ACC112 (cell line): ENCODE measurements around the gene NXN.
A peak's percentile ranks its signal among the peaks of the same experiment; 100 is the strongest.
"Not testable (repeated sequence)": the region's sequence is repeated elsewhere in the genome, so short reads cannot be mapped to it uniquely, and the experiment has no call there.

ENCODE experiments used
- H2AFZ ChIP-seq: fragments of 200-600 bp; sonication (generic); one replicate; pipeline ENCODE4 v1.6.0; 2017; ENCODE audit warnings: antibody characterized with exemption, low read length; ENCODE audit not compliant: unreplicated experiment
- H3K27ac ChIP-seq: fragments of 200-600 bp; sonication (generic); 2 replicates; pipeline ENCODE4 v1.5.1; 2014; ENCODE audit warnings: low read depth, mild to moderate bottlenecking, antibody characterized with exemption, low read length, moderate library complexity
- H3K27me3 ChIP-seq: fragments of 200-600 bp; sonication (generic); 2 replicates; pipeline ENCODE4 v1.6.1; 2014; ENCODE audit warnings: mild to moderate bottlenecking, antibody characterized with exemption, low read length, moderate library complexity, mixed read lengths; ENCODE audit not compliant: insufficient read depth
- H3K36me3 ChIP-seq: fragments of 200-600 bp; sonication (generic); 2 replicates; pipeline ENCODE4 v1.6.1; 2016; ENCODE audit warnings: mild to moderate bottlenecking, antibody characterized with exemption, low read length, moderate library complexity, mixed read lengths; ENCODE audit not compliant: insufficient read depth
- H3K4me1 ChIP-seq: fragments of 200-600 bp; sonication (generic); one replicate; pipeline ENCODE4 v1.6.1; 2016; ENCODE audit warnings: low read length, mixed read lengths; ENCODE audit not compliant: insufficient read depth, unreplicated experiment, control insufficient read depth
- H3K4me3 ChIP-seq: fragments of 200-600 bp; sonication (generic); 2 replicates; pipeline ENCODE4 v1.5.1; 2014; ENCODE audit warnings: mild to moderate bottlenecking, low read depth, low read length
- H3K79me2 ChIP-seq: fragments of 200-600 bp; sonication (generic); one replicate; pipeline ENCODE4 v1.6.0; 2016; ENCODE audit warnings: low read length; ENCODE audit not compliant: control insufficient read depth, unreplicated experiment, insufficient read depth

The NXN gene

DNA sequence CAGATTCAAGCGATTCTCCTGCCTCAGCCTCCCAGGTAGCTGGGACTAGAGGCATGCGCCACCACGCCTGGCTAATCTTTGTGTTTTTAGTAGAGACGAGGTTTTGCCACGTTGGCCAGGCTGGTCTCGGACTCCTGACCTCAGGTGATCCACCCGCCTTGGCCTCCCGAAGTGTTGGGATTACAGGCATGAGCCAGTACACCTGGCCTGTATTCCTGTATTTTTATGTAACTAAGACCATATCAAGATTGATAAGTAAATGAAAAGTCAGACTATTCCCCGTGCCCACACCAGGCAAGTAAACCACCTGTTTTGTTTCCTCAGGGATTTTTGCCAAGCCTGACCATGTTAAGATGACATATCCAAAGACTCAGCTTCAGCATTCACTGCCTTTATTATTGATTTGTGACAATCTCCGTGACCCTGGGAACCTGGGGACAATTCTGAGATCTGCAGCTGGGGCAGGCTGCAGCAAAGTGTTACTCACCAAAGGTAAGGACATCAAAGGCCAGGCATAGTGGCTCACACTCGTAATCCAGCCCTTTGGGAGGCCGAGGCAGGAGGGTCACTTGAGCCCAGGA is 191.8 kb downstream of the NXN start:
- Histone ChIP-seq H3K36me3 (peaks cover 25% of the 10 kb centered on the region), H2AFZ (no peak overlapping the region), H3K4me3 (no peak overlapping the region), H3K27me3 (no peaks in the 10 kb centered on the region), H3K4me1 (peaks cover 8% of the 10 kb centered on the region), H3K27ac (no peak overlapping the region), H3K79me2 (peaks cover 28% of the 10 kb centered on the region)

DNA sequence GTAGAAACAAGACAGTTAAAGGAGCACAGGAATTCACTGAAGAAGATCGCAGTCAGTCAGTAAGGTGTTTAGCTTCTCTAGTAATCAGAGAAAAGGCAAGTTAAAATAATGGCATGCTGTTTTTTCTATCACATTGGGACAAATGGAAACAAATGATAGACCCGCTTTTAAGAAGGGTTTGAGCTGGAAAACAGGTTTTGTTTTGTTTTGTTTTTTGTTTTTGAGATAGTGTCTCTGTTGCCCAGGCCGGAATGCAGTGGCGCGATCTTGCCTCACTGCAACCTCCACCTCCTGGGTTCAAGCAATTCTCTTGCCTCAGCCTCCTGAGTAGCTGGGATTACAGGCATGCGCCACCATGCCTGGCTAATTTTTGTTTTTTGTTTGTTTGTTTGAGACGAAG is 193.7 kb downstream of the NXN start:
- Histone ChIP-seq H3K36me3 (peaks cover 16% of the 10 kb centered on the region), H3K79me2 (peaks cover 46% of the 10 kb centered on the region), H3K4me1 (peaks cover 13% of the 10 kb centered on the region)
- H3K27me3 ChIP-seq, H3K27ac ChIP-seq, H2AFZ ChIP-seq, H3K4me3 ChIP-seq: not testable (repeated sequence)

DNA sequence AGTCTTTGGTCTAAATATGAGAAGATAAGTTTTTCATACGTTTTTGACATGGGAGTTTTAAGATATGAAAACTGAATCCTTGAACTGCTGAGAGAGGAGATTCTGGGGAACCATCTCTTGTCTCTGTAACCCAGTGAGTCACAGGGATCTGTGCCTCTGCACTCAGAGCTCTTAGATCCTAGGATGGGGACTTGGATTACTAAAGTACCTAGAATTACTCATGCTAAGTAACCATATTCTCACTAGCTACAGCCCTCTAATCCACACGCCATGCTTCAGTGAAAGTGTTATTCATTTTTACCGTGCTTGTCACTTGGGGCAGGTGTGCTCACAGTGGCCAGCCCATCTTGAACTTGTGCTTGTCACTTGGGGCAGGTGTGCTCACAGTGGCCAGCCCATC is 195.4 kb downstream of the NXN start:
- Histone ChIP-seq H3K27ac (no peak overlapping the region), H3K27me3 (no peaks in the 10 kb centered on the region), H3K4me1 (peaks cover 14% of the 10 kb centered on the region), H2AFZ (no peak overlapping the region), H3K79me2 (peaks cover 57% of the 10 kb centered on the region), H3K4me3 (peak overlapping the region; percentile 100; the same call in 1 of the 2 replicates), H3K36me3 (peaks cover 6% of the 10 kb centered on the region)

DNA sequence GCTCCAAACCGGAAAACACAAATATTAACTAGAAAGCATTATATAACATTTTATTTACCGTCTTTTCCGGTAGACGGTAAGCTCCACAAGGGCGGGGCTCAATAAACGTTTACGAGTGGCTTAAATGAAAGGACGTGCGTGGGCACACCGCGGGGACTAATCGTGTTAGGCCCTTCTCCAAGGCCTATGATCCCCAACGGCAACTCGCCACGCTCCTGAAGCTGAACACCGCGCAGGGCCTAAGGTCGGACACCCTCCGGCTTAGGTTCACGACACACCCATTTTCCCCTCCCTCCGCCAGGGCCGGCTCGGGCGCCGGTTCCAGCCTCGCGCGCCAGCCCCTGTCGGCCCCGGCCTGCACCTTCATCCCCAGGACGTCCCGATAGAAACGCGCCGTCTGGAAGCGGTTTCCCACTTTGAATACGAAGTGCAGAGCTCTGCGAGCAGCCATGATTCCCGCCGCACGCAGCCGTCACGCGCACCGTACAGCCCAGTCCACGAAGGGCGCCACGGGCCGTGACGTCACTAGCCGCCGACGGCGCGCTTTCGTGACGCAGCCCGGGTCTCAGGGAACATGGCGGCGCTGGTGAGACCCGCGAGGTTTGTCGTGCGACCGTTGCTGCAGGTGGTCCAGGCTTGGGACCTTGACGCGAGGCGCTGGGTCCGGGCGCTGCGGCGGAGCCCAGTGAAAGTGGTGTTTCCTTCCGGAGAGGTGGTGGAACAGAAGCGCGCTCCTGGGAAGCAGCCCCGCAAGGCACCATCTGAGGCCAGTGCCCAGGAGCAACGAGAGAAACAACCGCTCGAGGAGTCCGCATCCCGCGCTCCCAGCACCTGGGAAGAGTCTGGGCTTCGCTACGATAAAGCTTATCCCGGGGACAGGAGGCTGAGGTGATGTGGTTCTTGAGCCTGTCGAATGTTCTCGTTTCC is 197.5 kb downstream of the NXN start, which contains the start of the genes GLOD4 and MRM3:
Gene GLOD4, minus strand, starts transcription at position 476 of the 927 bp plus-strand sequence. Its CDS starts 25 bp downstream, at position 451.
Gene MRM3, plus strand, starts transcription at position 549 of the 927 bp plus-strand sequence. Its CDS starts 26 bp downstream, at position 575.
- Histone ChIP-seq H3K79me2 (peaks cover 65% of the 10 kb centered on the region), H3K4me3 (peak within 1 kb of the TSS; percentile 100), H2AFZ (peak within 1 kb of the TSS; percentile 98), H3K36me3 (peaks cover 15% of the 10 kb centered on the region), H3K27ac (peak within 1 kb of the TSS; percentile 67), H3K4me1 (peaks cover 14% of the 10 kb centered on the region), H3K27me3 (no peaks in the 10 kb centered on the region)

DNA sequence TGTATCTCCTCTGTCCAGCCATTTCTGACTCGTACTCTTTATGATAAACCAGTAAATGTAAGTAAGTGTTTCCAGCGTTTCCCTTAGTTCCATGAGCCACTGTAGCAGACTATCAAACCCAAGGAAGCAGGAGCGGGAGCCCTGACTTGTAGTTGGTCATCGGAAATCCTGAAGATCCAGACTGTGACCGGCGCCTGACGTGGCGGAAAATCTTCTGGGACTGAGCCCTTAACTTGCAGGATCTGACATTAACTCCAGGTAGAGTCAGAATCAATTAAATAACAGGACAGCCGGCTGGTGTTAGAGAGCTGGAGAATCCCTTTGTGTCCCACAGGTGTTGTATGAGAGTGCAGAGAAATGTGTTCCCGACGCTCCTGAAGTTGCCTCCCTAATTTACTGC is 201.5 kb downstream of the NXN start:
- Histone ChIP-seq H3K27ac (no peak overlapping the region), H3K4me1 (peaks cover 8% of the 10 kb centered on the region), H3K36me3 (peaks cover 39% of the 10 kb centered on the region), H3K27me3 (no peaks in the 10 kb centered on the region), H3K79me2 (peaks cover 40% of the 10 kb centered on the region), H3K4me3 (no peak overlapping the region), H2AFZ (no peak overlapping the region)

DNA sequence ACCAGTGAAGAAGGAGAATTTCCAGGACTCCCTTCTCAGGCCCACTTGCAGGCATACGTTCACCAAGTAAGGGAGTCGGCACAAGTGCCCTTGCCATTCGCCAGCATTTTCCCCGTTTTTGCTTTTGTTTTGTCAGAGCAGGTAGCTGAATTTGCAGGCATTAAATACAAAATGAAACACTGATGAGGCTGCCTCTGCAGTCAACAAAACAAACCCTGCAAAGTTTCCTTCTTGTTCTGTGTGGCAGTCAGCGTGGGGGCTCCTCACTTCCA is 205.3 kb downstream of the NXN start:
- Histone ChIP-seq H3K79me2 (peaks cover 7% of the 10 kb centered on the region), H3K27me3 (no peaks in the 10 kb centered on the region), H2AFZ (no peak overlapping the region), H3K36me3 (peaks cover 62% of the 10 kb centered on the region), H3K4me1 (no peaks in the 10 kb centered on the region), H3K4me3 (no peak overlapping the region), H3K27ac (no peak overlapping the region)

DNA sequence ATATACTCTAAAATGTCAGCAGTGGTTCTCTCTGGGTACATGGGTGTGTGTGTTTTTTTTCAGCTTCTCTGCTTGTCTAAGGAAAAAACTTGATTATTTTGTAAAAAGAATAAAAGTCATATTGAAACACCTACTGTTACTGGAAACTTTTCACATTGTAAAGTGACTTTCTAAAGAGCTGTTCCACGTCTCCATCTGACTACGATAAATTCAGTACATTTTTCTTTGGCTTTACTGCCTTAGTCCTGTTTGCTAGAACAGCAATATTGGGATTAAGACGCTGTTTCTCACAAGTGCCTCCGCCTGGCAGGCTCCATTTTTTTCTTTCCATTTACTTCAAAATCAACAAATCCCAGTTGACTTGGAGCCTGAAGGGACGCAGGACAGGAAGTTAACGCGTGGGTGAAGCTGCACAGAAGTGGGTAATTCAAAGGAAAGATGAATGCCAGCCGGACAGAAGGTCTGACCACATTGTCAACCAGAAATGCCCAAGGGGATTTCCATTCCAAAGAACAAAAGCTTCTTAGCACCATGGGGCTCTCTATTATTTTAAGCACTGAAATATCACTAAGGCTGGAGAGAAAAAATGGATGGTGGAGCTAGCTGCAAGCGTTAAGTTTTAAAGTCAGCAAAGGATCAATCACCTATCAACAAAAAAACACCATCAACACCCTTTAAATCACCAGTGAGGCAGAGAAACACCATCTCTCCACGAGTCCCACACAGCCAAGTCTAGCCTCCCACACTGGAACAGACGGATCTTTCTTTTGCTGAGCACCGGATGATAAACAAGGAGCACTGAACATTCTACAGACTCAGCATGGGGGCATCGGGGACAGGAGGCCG is 205.9 kb downstream of the NXN start:
- Histone ChIP-seq H3K4me3 (no peak overlapping the region), H3K79me2 (peaks cover 7% of the 10 kb centered on the region), H2AFZ (no peak overlapping the region), H3K27me3 (no peaks in the 10 kb centered on the region), H3K27ac (no peak overlapping the region), H3K36me3 (peaks cover 60% of the 10 kb centered on the region), H3K4me1 (no peaks in the 10 kb centered on the region)

DNA sequence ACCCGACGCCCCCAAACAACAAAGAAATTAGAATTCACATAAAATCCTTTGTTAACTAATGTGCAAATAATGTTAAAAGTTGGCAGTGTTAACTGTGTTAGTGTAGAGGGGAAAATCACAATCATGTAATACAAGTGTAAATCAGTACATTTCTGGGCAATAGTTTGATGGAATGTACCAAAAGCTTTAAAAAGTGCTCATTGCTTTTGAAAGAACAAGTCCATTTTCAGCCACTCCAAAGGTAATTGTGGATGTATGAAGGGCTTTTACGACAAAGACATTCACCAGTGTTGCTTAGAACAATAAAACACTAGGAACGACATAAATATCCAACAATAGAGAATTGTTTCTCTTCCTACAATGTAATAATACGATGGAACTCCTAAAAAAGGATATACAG is 206.6 kb downstream of the NXN start:
- peaks cover 6% of the 10 kb centered on the region for H3K79me2 ChIP-seq
- H3K4me1 ChIP-seq: no peaks in the 10 kb centered on the region
- H2AFZ ChIP-seq: no peak overlapping the region
- H3K36me3 ChIP-seq: peaks cover 53% of the 10 kb centered on the region
- H3K27ac ChIP-seq: no peak overlapping the region
- H3K4me3 ChIP-seq: no peak overlapping the region
- no peaks in the 10 kb centered on the region for H3K27me3 ChIP-seq

DNA sequence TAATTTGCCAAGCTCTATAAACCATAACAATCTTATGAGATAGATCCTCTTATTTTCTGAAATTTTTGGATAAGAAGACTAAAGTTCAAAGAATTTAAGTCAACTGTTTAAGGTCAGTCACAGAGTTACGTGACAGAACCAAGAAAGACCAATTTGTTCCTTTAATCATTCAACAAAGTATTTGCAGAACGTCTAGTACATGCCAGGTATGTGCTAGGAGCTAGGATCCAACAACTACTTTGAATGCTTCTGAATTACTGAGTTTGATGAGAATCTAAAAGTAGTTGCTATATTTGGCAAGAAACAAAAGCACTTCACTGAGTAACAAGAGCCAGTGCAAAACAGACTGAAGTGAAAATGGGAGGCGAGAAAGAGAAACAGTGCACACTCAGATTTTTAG is 212.5 kb downstream of the NXN start:
- no peak overlapping the region for H2AFZ ChIP-seq
- no peaks in the 10 kb centered on the region for H3K79me2 ChIP-seq
- no peaks in the 10 kb centered on the region for H3K4me1 ChIP-seq
- H3K4me3 ChIP-seq: no peak overlapping the region
- H3K27ac ChIP-seq: no peak overlapping the region
- peaks cover 27% of the 10 kb centered on the region for H3K36me3 ChIP-seq
- H3K27me3 ChIP-seq: no peaks in the 10 kb centered on the region

DNA sequence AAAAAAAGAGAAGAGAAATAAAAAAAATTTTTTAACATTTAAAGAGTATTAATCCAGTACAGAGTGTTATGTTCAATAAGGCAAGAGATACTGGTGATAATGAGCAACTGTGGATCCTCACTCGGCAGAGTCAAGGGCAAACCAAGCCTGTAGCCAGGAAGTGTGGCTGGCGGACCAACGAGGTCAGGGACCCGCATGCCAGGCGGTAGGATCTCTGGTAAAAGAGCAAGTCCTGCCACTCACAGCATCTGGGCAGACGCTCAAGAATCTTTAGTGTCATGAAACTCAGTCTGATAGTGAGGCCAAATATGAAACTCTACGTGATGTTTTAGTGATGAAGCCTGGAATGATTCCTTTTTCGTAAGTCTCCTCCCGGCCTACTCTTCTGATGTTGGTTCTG is 219.2 kb downstream of the NXN start:
- H3K4me3 ChIP-seq: no peak overlapping the region
- no peaks in the 10 kb centered on the region for H3K4me1 ChIP-seq
- no peak overlapping the region for H3K27ac ChIP-seq
- no peak overlapping the region for H2AFZ ChIP-seq
- H3K79me2 ChIP-seq: no peaks in the 10 kb centered on the region
- H3K36me3 ChIP-seq: peaks cover 11% of the 10 kb centered on the region
- no peaks in the 10 kb centered on the region for H3K27me3 ChIP-seq
